Measurements from ENCODE around the gene UBR3. TPM values are rescaled to one million over a fixed set of nuclear protein-coding genes. Genes with fewer than 3 reads are reported as not detected.

The UBR3 gene
- total and polyA plus RNA-seq, 12 donors: 21.0 to 146 (median 115) TPM

- Histone ChIP-seq H3K9me3 (no peaks in the 10 kb centered on the region), H3K4me1 (peaks cover 3 to 31% (median 16%) of the 10 kb centered on the region in 9 donors), H3K36me3 (peaks cover 0 to 36% (median 0%) of the 10 kb centered on the region in 9 donors), H3K27ac (peak overlapping the region in 2 of 10 donors; percentile 2 to 9), H3K27me3 (no peaks in the 10 kb centered on the region), H3K4me3 (no peak overlapping the region)
- no peak for ATAC-seq
- TF ChIP-seq, protein P1, sequence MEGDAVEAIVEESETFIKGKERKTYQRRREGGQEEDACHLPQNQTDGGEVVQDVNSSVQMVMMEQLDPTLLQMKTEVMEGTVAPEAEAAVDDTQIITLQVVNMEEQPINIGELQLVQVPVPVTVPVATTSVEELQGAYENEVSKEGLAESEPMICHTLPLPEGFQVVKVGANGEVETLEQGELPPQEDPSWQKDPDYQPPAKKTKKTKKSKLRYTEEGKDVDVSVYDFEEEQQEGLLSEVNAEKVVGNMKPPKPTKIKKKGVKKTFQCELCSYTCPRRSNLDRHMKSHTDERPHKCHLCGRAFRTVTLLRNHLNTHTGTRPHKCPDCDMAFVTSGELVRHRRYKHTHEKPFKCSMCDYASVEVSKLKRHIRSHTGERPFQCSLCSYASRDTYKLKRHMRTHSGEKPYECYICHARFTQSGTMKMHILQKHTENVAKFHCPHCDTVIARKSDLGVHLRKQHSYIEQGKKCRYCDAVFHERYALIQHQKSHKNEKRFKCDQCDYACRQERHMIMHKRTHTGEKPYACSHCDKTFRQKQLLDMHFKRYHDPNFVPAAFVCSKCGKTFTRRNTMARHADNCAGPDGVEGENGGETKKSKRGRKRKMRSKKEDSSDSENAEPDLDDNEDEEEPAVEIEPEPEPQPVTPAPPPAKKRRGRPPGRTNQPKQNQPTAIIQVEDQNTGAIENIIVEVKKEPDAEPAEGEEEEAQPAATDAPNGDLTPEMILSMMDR (IDR thresholded peaks at IDR 0.05): no peak
- 67 to 70% methylated on average over 1 of the region's 1 CpG for WGBS, 2 donors
- no peak for DNase-seq
- intact Hi-C loops (cut with DNase I): loop anchor here in 1 of 10 donors (5.0 kb wide), 1 partner anchor 60 kb away; the partner anchor contains the start of gene UBR3
Observed at GRCh38 chr2:169887120-169887519, 59.9 kb downstream of the UBR3 start.

DNA sequence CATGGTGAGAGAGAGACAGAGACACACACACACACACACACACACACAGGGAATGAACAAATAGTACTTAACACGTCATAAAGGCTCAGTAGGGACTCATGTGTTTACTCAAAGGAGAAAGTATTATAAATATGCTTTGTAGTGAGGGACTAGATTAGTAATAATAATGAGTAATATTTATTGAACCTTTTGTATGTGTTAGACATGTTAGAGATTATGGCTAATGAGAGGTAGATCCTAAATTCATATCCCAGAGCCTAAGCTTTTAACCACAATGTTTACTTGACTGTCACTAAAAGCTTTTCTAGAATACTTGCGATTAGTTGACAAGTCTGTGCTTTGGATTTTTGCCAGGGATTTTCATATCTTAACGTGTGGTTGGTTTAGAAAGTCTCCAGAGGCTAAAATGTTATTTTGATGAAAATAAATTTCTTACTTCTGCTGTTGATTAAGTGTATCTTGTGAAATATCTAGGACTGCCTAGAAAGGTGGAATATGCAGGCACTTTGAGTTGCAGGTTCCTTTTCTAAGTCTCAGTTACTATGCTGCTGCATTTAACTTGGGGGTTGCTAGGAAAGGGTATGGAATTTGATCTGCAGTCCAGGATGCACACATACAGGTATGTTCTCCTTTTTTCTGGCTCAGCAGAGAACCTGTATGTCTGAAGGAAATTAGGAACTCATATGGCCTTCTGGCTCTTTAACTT, 64.5 kb downstream of the UBR3 start:
- Histone ChIP-seq H3K27me3 (no peaks in the 10 kb centered on the region), H3K36me3 (peaks cover 0 to 61% (median 10%) of the 10 kb centered on the region in 9 donors), H3K4me1 (peaks cover under 1 to 36% (median 14%) of the 10 kb centered on the region in 9 donors), H3K9me3 (no peaks in the 10 kb centered on the region), H3K4me3 (no peak overlapping the region), H3K27ac (no peak overlapping the region)
- 25 to 26% methylated on average over 3 of the region's 3 CpGs for WGBS, 2 donors
- intact Hi-C loops (cut with DNase I): no loop called here
- peak in 2 of 8 donors; percentile 35 to 50 for ATAC-seq
- TF ChIP-seq, protein P1 (IDR thresholded peaks at IDR 0.05): no peak
- DNase-seq: no peak

GRCh38 chr2:169892951-169893350, 65.7 kb downstream of the UBR3 start:
- H3K36me3 ChIP-seq: peaks cover 0 to 74% (median 10%) of the 10 kb centered on the region in 9 donors
- intact Hi-C loops (cut with DNase I): no loop called here
- TF ChIP-seq, protein P1 (IDR thresholded peaks at IDR 0.05): no peak
- DNase-seq: no peak
- 39 to 54% methylated on average over 1 of the region's 1 CpG for WGBS, 2 donors
- H3K9me3 ChIP-seq: no peaks in the 10 kb centered on the region
- H3K27ac ChIP-seq: no peak overlapping the region
- H3K4me1 ChIP-seq: peaks cover 0 to 27% (median 12%) of the 10 kb centered on the region in 9 donors
- no peak for ATAC-seq
- no peak overlapping the region for H3K4me3 ChIP-seq
- H3K27me3 ChIP-seq: no peaks in the 10 kb centered on the region

DNA sequence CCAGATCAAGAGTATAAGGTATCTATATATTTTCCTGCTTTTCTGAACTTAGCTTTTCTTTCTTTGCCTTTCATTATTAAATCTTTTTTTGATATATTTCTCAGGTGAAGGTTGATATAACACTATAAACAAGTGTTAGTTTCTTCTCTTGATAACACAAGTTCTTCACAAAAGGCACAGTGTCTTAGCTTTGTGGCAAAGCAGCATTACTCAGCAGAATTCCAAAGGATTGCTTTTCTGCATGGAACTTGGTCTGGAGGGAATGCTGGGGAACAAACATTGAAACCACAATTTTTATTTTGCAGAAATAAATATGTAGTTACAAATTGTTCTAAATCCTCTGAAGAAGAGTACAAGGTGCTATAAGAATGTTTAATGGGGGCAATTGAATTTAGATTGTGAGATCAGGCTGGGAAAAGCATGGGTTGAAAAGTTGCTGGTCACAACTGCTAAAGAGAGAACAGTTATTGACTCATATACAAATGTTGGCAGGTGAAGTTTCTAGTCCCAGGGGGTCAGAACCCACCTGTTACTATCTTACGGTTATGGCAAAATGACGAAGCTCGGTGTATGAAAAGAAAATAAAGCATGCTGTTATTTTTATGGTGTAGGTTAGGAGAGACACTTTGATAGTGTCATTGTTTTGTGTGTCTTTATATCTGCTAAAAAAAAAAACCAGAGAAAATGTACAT, 68.2 kb downstream of the UBR3 start:
- H3K27ac ChIP-seq: no peak overlapping the region
- H3K36me3 ChIP-seq: peaks cover 0 to 86% (median 10%) of the 10 kb centered on the region in 9 donors
- no peak overlapping the region for H3K4me3 ChIP-seq
- peaks cover 0 to 27% (median 12%) of the 10 kb centered on the region in 9 donors for H3K4me1 ChIP-seq
- no peaks in the 10 kb centered on the region for H3K9me3 ChIP-seq
- H3K27me3 ChIP-seq: no peaks in the 10 kb centered on the region
- ATAC-seq (no peak), DNase-seq (no peak)
- intact Hi-C loops (cut with DNase I): no loop called here
- TF ChIP-seq, protein P1 (IDR thresholded peaks at IDR 0.05): no peak
- WGBS, 2 donors: 97% methylated on average over 3 of the region's 3 CpGs

Data from heart right ventricle (tissue), 16 donors.